Measurements from ENCODE around the gene AURKAIP1. TPM values are rescaled to one million over a fixed set of nuclear protein-coding genes. Genes with fewer than 3 reads are reported as not detected.

The AURKAIP1 gene
- polyA plus RNA-seq, 6 donors from 2014 or later: 103 to 122 (median 106) TPM

- Mint-ChIP-seq H3K27ac (peak within 1 kb of the TSS in 5 of 6 donors; percentile 2 to 98 (median 81)), H3K4me1 (peaks cover 19 to 41% (median 26%) of the 10 kb centered on the region in 3 donors), H3K4me3 (peak within 1 kb of the TSS; percentile 85 to 96 (median 90)), H3K27me3 (no peaks in the 10 kb centered on the region), H3K9me3 (no peaks in the 10 kb centered on the region), H3K36me3 (no peaks in the 10 kb centered on the region)
- ATAC-seq (ENCODE audit: low read depth in 2 of 2) (peak; percentile 87 to 91), DNase-seq (peak; percentile 94)
Measured at GRCh38 chr1:1324524-1325287, 50.3 kb downstream of the AURKAIP1 start, which contains the start of the genes CPTP and INTS11. Gene CPTP (plus strand): TSS chr1:1324802. CDS start chr1:1326911, 2,109 bp downstream. Gene INTS11 (minus strand): TSS chr1:1324660. CDS start chr1:1324608, 52 bp downstream.

DNA sequence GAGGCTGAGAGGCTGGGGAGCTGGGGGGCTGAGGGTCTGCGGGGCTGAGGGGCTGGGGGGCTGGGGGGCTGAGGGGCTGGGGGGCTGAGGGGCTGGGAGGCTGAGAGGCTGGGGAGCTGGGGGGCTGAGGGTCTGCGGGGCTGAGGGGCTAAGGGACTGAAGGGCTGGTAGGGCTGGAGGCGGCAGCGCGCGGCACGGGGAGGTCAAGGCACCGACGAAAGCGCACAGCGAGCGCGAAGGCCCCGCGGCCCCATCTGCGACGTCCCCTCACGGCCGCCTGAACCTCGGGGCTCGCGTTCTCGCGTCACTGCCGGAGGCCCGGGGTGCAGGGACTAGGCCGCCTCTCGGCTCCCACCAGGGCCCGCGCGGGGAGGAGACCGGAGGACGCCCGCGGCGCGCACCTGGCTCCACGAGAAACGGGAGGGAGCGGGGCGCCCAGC is 50.9 kb downstream of the AURKAIP1 start:
- peaks cover 19 to 47% (median 29%) of the 10 kb centered on the region in 3 donors for H3K4me1 Mint-ChIP-seq
- peak overlapping the region in 1 of 6 donors; percentile 89 for H3K27ac Mint-ChIP-seq

More for the DNA sequence above, 50.9 kb downstream of the AURKAIP1 start:
- H3K27me3 Mint-ChIP-seq: no peaks in the 10 kb centered on the region
- peak overlapping the region in 7 of 8 donors; percentile 45 to 96 (median 89) for H3K4me3 Mint-ChIP-seq
- DNase-seq (no peak), ATAC-seq (ENCODE audit: low read depth in 2 of 2) (peak; percentile 29 to 34)
- no peaks in the 10 kb centered on the region for H3K9me3 Mint-ChIP-seq
- no peaks in the 10 kb centered on the region for H3K36me3 Mint-ChIP-seq

Other genes starting within 250 kb of the AURKAIP1 start
- gene TTLL10, start 201.3 kb downstream of the AURKAIP1 start, polyA plus RNA-seq (ENCODE audit: low read depth in 6 of 6): not detected
- 10 to 100 TPM in 1 of 6 donors, 1 to 10 TPM in 5; 2.4 to 13.0 (median 7.9) TPM for gene TNFRSF18, start 168.6 kb downstream of the AURKAIP1 start, polyA plus RNA-seq (ENCODE audit: low read depth in 6 of 6)
- gene TNFRSF4, start 161.1 kb downstream of the AURKAIP1 start, polyA plus RNA-seq (ENCODE audit: low read depth in 6 of 6): under 1 TPM in 3 of 6 donors, not detected in 3; 0.18 to 0.36 (median 0.32) TPM
- 100 to 1,000 TPM in 1 of 6 donors, 10 to 100 TPM in 5; 64.8 to 101 (median 85.4) TPM for gene SDF4, start 143.2 kb downstream of the AURKAIP1 start, polyA plus RNA-seq (ENCODE audit: low read depth in 6 of 6)
- 10 to 100 TPM in 5 of 6 donors, 1 to 10 TPM in 1; 6.9 to 22.9 (median 12.9) TPM for gene B3GALT6, start 143.0 kb downstream of the AURKAIP1 start, polyA plus RNA-seq (ENCODE audit: low read depth in 6 of 6)
- not detected for gene C1QTNF12, start 128.5 kb downstream of the AURKAIP1 start, polyA plus RNA-seq (ENCODE audit: low read depth in 6 of 6)
- 100 to 1,000 TPM in 1 of 6 donors, 10 to 100 TPM in 5; 75.1 to 112 (median 87.4) TPM for gene UBE2J2, start 101.4 kb downstream of the AURKAIP1 start, polyA plus RNA-seq (ENCODE audit: low read depth in 6 of 6)
- gene SCNN1D, start 94.8 kb downstream of the AURKAIP1 start, polyA plus RNA-seq (ENCODE audit: low read depth in 6 of 6): not detected
- gene ACAP3, start 67.3 kb downstream of the AURKAIP1 start, polyA plus RNA-seq (ENCODE audit: low read depth in 6 of 6): 1 to 10 TPM; 1.9 to 7.2 (median 3.1) TPM
- 10 to 100 TPM in 5 of 6 donors, 1 to 10 TPM in 1; 7.2 to 17.2 (median 11.9) TPM for gene PUSL1, start 66.6 kb downstream of the AURKAIP1 start, polyA plus RNA-seq (ENCODE audit: low read depth in 6 of 6)
- gene INTS11, start 50.5 kb downstream of the AURKAIP1 start, polyA plus RNA-seq (ENCODE audit: low read depth in 6 of 6): 10 to 100 TPM; 45.9 to 61.5 (median 54.3) TPM
- gene CPTP, start 50.4 kb downstream of the AURKAIP1 start, polyA plus RNA-seq (ENCODE audit: low read depth in 6 of 6): 10 to 100 TPM in 3 of 6 donors, 1 to 10 TPM in 3; 7.9 to 16.9 (median 10.7) TPM
- under 1 TPM in 3 of 6 donors, not detected in 3; 0.28 to 0.44 (median 0.31) TPM for gene TAS1R3, start 43.9 kb downstream of the AURKAIP1 start, polyA plus RNA-seq (ENCODE audit: low read depth in 6 of 6)
- gene DVL1, start 25.8 kb downstream of the AURKAIP1 start, polyA plus RNA-seq (ENCODE audit: low read depth in 6 of 6): 1 to 10 TPM in 1 of 6 donors, under 1 TPM in 4, not detected in 1; 0.40 to 1.0 (median 0.68) TPM
- not detected for gene MXRA8, start 16.7 kb downstream of the AURKAIP1 start, polyA plus RNA-seq (ENCODE audit: low read depth in 6 of 6)
- gene CCNL2, start 24.1 kb upstream of the AURKAIP1 start, polyA plus RNA-seq (ENCODE audit: low read depth in 6 of 6): 10 to 100 TPM; 16.8 to 50.2 (median 24.6) TPM
- gene MRPL20, start 32.1 kb upstream of the AURKAIP1 start, polyA plus RNA-seq (ENCODE audit: low read depth in 6 of 6): 100 to 1,000 TPM in 3 of 6 donors, 10 to 100 TPM in 3; 75.1 to 129 (median 102) TPM
- gene ANKRD65, start 46.1 kb upstream of the AURKAIP1 start, polyA plus RNA-seq (ENCODE audit: low read depth in 6 of 6): 1 to 10 TPM in 1 of 6 donors, under 1 TPM in 4, not detected in 1; 0.17 to 1.5 (median 0.28) TPM
- under 1 TPM in 1 of 6 donors, not detected in 5; 0.41 TPM for gene VWA1, start 60.5 kb upstream of the AURKAIP1 start, polyA plus RNA-seq (ENCODE audit: low read depth in 6 of 6)
- gene ATAD3C, start 74.5 kb upstream of the AURKAIP1 start, polyA plus RNA-seq (ENCODE audit: low read depth in 6 of 6): not detected
- 10 to 100 TPM in 1 of 6 donors, 1 to 10 TPM in 3, under 1 TPM in 2; 0.20 to 10.2 (median 2.9) TPM for gene ATAD3B, start 96.6 kb upstream of the AURKAIP1 start, polyA plus RNA-seq (ENCODE audit: low read depth in 6 of 6)
- 10 to 100 TPM in 1 of 6 donors, 1 to 10 TPM in 5; 2.1 to 13.0 (median 5.8) TPM for gene ATAD3A, start 137.0 kb upstream of the AURKAIP1 start, polyA plus RNA-seq (ENCODE audit: low read depth in 6 of 6)
- not detected for gene TMEM240, start 165.4 kb upstream of the AURKAIP1 start, polyA plus RNA-seq (ENCODE audit: low read depth in 6 of 6)
- gene SSU72, start 199.7 kb upstream of the AURKAIP1 start, polyA plus RNA-seq (ENCODE audit: low read depth in 6 of 6): 100 to 1,000 TPM; 165 to 257 (median 213) TPM
- under 1 TPM in 3 of 6 donors, not detected in 3; 0.13 to 0.75 (median 0.19) TPM for gene FNDC10, start 224.9 kb upstream of the AURKAIP1 start, polyA plus RNA-seq (ENCODE audit: low read depth in 6 of 6)
- 10 to 100 TPM; 11.0 to 20.6 (median 13.1) TPM for gene MIB2, start 240.3 kb upstream of the AURKAIP1 start, polyA plus RNA-seq (ENCODE audit: low read depth in 6 of 6)

Data from naive B cell (primary cell).